ENCODE measurements around the gene SOX18. TPM values are rescaled to one million over a fixed set of nuclear protein-coding genes. Genes with fewer than 3 reads are reported as not detected.
A peak's percentile ranks its signal among the peaks of the same experiment; 100 is the strongest.

The SOX18 gene
- total and polyA plus RNA-seq, 2 of the 8 experiments (the other 6 are each of a cell fraction or from before 2014, with no cell fraction given) = 0.09 TPM; not detected in 1

DNA sequence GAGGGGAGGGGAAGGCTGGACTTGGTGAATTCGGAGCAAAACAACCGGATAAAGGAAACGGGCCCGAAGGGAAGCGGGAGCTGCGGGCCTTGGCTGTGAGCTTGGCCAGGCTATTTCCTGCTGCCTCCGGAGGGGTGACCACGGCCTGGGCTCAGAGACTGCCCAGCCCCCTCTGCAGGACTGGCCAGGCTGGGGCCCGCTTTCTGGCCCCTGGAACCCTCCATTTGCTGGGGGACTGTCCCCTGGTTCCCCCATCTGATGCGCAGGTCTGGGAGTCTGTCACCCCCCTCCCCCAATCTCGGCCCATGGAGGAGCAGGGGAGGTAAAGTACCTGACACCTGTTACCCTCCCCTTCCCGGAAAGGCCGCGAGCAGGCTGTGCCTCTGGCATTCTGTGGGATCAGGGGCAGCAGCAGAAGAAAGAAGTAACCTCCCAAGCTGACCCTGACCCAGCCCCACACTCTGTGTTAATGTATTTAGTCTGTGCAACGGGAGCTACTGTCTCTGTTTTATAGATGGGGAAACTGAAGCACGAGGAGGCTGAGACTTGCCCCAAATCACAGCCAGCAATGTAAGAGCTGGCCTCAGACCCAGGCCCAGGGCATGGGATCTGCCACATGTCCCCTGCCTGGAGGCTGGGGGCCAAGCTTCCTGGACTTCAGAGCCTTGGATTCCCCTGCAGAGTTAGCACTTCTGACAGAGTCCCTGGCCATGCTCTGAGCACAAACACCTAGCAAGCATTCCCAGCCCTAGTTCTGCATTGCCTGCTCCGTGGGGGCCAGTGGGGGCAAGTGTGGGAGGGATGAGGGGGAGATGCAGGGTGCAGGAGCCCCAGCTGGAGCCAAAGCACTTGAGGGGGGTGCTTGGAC lies 9.9 kb downstream of the SOX18 start:
- Histone ChIP-seq H3K27me3 (replicated peaks in 1 of 4; ENCODE audit: control insufficient read depth in 3 of 4, extremely low read depth in 1 of 4, insufficient read depth in 3 of 4, low read length in 3 of 4) (peaks cover 16 to 63% (median 49%) of the 10 kb centered on the region in 4 experiments), H2BK120ac (replicated peaks; ENCODE audit: low read depth, low read length) (no peak overlapping the region), H4K5ac (ENCODE audit: insufficient read length, low read depth, low read length) (no peak overlapping the region), H2BK5ac (ENCODE audit: low read depth, low read length) (no peak overlapping the region; the same call in 1 of the 2 replicates), H3K14ac (ENCODE audit: insufficient read length) (no peak overlapping the region), H2AK5ac (ENCODE audit: low read depth, low read length) (no peak overlapping the region), H3K56ac (replicated peaks; ENCODE audit: insufficient read length, low read depth, low read length) (no peak overlapping the region), H4K8ac (ENCODE audit: extremely low read depth, insufficient read depth, low read length) (no peak overlapping the region; the same call in 1 of the 2 replicates), H4K91ac (replicated peaks; ENCODE audit: insufficient read length, low read length) (no peak overlapping the region), H3K18ac (ENCODE audit: extremely low read depth, low read length) (no peak overlapping the region; the same call in 1 of the 2 replicates), H2BK12ac (ENCODE audit: low read depth, low read length) (no peak overlapping the region), H3K9me3 (ENCODE audit: insufficient read depth in 2 of 2, low read depth in 1 of 2, low read length in 1 of 2) (no peaks in the 10 kb centered on the region), H3K4me1 (replicated peaks in 1 of 4; ENCODE audit: control insufficient read depth in 3 of 4, insufficient read depth in 4 of 4, low read length in 3 of 4) (peaks cover 0 to 23% (median 17%) of the 10 kb centered on the region in 4 experiments; a peak in 6 of 7 replicates), H3K27ac (ENCODE audit: low read depth, low read length) (no peak overlapping the region), H3K4me2 (ENCODE audit: insufficient read depth in 1 of 2, low read depth in 2 of 2, low read length in 2 of 2) (peak overlapping the region; percentile 8 to 74; a peak in 3 of 4 replicates), H3K4me3 (ENCODE audit: extremely low read depth in 1 of 4, insufficient read depth in 2 of 4, low read depth in 3 of 4, low read length in 4 of 4) (peak overlapping the region; percentile 13 to 73 (median 48); a peak in 7 of 8 replicates), H4K20me1 (replicated peaks in 1 of 2; ENCODE audit: control insufficient read depth in 1 of 2, insufficient read depth in 2 of 2, low read length in 2 of 2) (peaks cover 0 to 1% of the 10 kb centered on the region in 2 experiments), H3K9ac (replicated peaks in 1 of 4; ENCODE audit: extremely low read depth in 1 of 4, low read depth in 3 of 4, low read length in 3 of 4) (no peak overlapping the region), H3K23me2 (ENCODE audit: low read depth, low read length) (peaks cover 3% of the 10 kb centered on the region; the same call in 1 of the 2 replicates), H2BK15ac (ENCODE audit: low read length) (0 out of 2 replicates have a peak overlapping the region, but pooled peaks have one; percentile 61), H3K79me1 (ENCODE audit: low read depth, low read length) (no peaks in the 10 kb centered on the region; the same call in 1 of the 2 replicates), H2AFZ (ENCODE audit: low read length) (no peak overlapping the region), H3K36me3 (ENCODE audit: control insufficient read depth in 2 of 4, insufficient read depth in 4 of 4, low read length in 3 of 4) (no peaks in the 10 kb centered on the region; a peak in 2 of 8 replicates), H3K79me2 (ENCODE audit: control insufficient read depth in 1 of 2, insufficient read depth in 2 of 2, low read length in 2 of 2) (no peaks in the 10 kb centered on the region), H2BK20ac (ENCODE audit: low read length) (no peak overlapping the region), H3K23ac (ENCODE audit: insufficient read length) (no peak overlapping the region), H3K4ac (replicated peaks; ENCODE audit: insufficient read length, low read depth, low read length) (no peak overlapping the region)
- FAIRE-seq = no peak
- CTCF ChIA-PET (ENCODE audit: partially characterized antibody) = interaction anchor here (0.7 to 7.3 kb wide), 21 partner anchors 10 to 209 kb away, joined by 3 to 73 read pairs (median 4); partner anchors contain the start of genes LKAAEAR1, OPRL1, PRPF6 and RGS19
- POLR2A ChIA-PET (ENCODE audit: partially characterized antibody) = interaction anchor here (1.6 to 3.5 kb wide), 7 partner anchors 11 to 35 kb away, joined by 3 to 24 read pairs (median 5); partner anchors contain the start of gene SOX18
- TF ChIP-seq TAF7 (optimal IDR thresholded peaks at IDR 0.05; ENCODE audit: borderline replicate concordance, low read depth, low read length) (no peak), SUZ12 (IDR thresholded peaks at IDR 0.05; ENCODE audit: low read length) (peak; percentile 4; the same call in 1 of the 2 replicates), CTBP2 (IDR thresholded peaks at IDR 0.05; ENCODE audit: borderline replicate concordance, insufficient read depth, insufficient read length, low read length) (peak; percentile 5)
- DNase-seq (ENCODE audit: low read depth in 1 of 2, low spot score in 2 of 2) = no peak
- WGBS, 2 experiments (ENCODE audit: extremely low coverage in 1 of 2, insufficient coverage in 1 of 2, insufficient read length in 1 of 2, insufficient replicate concordance in 2 of 2, low coverage in 1 of 2, low lambda C conversion rate in 2 of 2, missing lambda C conversion rate in 1 of 2) = 22% methylated on average over 16 of the region's 17 CpGs; no CpG with 5 or more reads in 1 of the 2 experiments

All from H1 (cell line).